ENCODE data around the gene DEFB115.
"Not testable (repeated sequence)": the region's sequence is repeated elsewhere in the genome, so short reads cannot be mapped to it uniquely, and the experiment has no call there.

Gene DEFB115, protein sequence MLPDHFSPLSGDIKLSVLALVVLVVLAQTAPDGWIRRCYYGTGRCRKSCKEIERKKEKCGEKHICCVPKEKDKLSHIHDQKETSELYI

DNA sequence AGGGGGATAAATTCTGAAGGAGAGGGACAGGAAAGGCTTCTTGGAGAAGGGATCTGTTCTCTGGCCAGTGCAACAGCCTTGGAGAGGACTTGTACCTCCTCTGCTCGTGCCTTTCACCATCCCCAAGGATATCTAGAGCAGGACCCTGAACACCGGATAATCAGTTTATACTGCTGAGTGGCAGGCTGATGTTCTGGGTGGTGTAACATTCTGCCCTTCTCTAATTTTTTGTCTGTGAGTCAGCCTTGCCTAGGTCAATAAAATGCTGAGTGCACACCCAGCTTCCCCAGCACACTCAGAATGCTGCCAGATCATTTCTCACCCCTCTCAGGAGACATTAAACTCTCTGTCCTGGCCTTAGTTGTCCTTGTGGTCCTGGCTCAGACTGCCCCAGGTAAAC is at the start of gene DEFB115:
Gene DEFB115 (plus strand): TSS at position 301 of the 400 bp plus-strand sequence. CDS start 0 bp downstream, at position 301.
- no peak for DNase-seq (ENCODE audit: low read depth in 2 of 2, low spot score in 1 of 2)

DNA sequence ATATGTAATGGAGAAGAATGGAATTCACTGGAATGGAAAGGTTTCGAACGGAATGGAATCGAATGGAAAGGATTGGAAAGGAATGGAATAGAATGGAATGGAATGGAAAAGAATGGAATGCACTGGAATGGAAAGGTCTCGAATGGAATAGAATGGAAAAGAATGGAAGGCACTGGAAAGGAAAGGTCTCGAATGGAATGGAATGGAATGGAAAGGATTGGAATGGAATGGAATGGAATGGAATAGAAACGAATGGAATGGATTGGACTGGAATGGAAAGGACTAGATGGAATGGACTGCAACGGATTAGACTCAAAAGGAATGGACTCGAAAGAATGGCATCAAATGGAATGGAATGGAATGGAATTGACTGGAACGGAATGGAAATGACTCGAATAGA is 20.5 kb upstream of the DEFB115 start:
- no peak for DNase-seq (ENCODE audit: low read depth in 2 of 2, low spot score in 1 of 2)

DNA sequence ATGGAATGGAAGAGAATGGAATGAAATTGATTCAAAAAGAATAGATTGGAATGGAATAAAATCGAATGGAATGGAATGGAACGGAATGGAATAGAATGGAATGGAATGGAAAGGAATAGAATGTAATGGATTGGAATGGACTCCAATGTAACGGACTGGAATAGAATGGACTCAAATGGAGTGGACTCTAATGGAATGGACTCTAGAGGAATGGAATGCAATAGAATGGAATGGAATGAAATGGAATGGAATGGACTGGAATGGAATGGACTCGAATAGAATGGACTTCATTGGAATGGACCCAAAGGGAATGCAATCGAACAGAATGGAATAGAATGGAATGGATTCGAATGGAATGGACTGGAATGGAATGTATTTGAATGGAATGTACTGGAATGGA is 19.7 kb upstream of the DEFB115 start:
- DNase-seq (ENCODE audit: low read depth in 2 of 2, low spot score in 1 of 2), result no peak

DNA sequence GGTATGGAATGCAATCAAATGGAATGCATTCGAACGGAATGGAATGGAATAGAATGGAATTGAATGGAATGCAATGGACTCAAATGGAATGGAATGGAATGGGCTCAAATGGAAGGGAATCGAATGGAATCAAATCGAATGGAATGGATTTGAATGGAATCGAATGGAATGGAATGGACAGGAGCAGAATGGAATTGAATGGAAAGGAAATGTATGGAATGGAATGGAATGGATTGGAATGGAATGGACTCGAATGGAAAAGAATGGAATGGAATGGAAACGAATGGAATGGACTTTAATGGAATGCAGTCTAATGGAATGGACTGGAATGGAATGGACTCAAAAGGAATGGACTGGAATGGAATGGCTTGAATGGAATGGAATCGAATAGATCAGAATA is 18.3 kb upstream of the DEFB115 start:
- no peak for DNase-seq (ENCODE audit: low read depth in 2 of 2, low spot score in 1 of 2)

DNA sequence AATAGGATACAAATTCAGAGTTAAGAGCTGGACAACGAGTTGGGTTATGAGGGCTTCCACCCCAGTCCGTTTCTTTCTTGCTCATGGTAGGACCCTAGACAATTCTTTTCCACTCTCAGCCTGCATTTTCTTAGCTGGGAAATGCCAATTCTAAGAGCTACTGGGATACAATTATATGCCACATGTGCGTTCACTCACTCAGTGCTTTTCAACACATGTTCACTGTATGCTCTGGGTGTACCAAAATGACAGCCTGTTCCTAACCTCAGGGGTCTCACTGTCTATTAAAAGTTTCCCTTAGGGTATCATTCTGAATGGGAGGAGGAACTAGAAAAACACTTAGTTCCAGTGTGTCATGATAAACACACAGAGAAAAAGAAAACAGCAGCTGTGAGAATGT is 505 bp upstream of the DEFB115 start:
- no peak for DNase-seq (ENCODE audit: low read depth in 2 of 2, low spot score in 1 of 2)

DNA sequence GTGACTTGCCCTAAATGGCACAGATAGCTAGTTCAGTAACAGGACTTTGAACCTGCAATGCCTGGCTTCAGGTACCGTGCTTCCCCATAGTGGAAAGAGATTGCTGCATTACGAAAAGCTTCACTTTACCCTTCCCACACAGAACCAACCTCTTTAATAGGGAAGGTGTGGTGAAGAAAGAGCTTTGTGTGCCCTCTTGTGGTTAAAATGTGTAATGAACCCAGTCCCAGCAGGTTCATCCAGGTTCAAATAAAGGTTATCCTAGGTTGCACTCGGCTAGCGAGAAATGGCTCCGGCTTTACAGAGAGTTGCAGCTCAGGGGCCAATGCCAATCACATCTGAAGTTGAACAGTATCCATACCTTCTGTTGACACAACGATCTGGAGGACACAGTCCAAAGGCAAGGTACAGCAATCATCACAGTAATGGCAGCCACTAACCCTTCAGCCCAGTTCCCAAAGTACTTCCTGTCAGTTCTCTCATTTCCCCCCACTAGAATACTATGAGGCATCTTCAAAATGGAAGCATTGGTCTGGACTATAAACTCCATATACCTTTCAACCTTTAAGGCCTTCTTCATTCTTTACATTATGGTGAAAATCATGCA is 3.0 kb downstream of the DEFB115 start:
- no peak for DNase-seq (ENCODE audit: low read depth in 2 of 2, low spot score in 1 of 2)

DNA sequence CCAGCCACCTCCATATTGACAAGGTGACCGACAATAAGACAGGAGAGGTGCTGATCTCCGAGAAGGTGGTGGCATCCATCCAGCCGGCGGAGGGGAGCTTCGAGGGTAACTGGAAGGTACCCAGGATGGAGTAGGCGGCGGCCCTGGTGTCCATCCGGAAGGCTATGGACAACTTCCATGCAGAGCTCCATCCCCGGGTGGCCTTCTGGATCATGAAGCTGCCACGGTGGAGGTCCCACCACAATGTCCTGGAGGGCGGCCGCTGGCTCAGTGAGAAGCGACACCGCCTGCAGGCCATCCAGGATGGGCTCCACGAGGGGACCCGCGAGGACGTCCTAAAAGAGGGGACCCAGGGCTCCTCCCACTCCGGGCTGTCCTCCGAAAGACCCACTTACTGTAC is 17.0 kb downstream of the DEFB115 start:
- DNase-seq (ENCODE audit: low read depth in 2 of 2, low spot score in 1 of 2), result no peak

DNA sequence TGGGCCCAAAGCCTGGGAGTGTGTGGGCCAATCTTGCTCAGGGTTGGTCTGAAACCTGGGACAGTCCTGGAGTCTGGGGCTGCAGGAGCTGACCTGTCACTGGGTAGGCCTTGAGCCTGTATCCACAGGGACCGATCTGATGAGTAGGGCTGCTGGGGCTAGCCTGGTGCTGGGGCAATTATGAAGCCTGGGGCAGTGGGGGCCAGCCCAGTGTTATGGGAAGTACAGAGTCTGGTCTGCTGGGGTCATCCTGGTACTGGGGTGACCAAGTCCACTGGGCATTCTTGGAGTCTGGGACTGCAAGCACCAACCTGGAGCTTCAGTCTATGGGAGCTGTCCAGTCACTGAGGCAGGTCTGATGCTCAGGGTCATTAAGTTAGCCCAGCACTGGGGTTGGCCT is 20.7 kb downstream of the DEFB115 start:
- no peak for DNase-seq (ENCODE audit: low read depth in 2 of 2, low spot score in 1 of 2)

DNA sequence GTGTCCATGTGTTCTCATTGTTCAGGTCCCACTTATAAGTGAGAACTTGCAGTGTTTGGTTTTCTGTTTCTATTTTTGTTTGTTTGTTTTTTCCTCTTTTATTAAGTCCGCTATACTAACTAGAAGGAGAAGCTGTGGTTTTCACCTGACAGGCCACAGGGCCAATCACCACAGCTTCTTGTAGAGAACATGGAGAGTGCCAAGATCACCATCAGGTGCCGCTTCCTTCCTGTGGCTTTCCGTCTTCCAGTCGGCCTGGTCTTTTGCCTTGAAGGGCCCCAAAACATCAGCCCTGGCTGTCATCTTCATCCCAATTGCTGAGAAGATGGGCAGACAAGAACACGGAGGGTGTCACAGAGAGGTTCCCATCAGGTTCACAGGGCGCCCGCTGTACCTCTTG is 27.5 kb downstream of the DEFB115 start:
- DNase-seq (ENCODE audit: low read depth in 2 of 2, low spot score in 1 of 2), result not testable (repeated sequence)

DNA sequence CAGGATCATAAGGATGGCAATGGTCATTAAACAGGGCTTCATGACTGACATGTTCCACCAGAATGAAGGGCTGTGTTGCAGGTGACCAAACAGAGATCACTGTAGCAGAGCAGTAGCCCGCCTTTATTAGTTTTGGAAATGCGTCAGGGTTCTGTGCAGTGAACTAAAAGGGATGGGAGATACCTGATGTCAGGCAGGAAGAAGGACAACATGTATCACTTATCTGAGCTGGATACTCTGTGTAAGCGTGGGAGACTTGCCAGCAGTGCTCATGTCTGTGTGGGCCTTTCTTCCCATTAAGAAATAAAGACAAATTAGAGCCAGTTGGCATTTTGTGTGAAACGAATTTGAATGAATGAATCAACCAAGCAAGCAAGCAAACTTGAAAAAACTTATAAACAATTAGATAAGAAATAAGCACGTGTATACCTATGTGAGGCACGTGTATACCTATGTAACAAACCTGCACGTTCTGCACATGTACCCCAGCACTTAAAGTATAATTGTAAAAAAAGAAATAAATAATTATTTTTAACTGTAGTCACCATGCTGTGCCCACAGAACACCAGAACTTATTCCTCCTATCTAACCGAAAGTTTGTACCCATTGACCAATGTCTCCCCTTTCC is 51.2 kb downstream of the DEFB115 start, which contains the start of gene DEFB116:
Gene DEFB116 (minus strand): TSS at position 51 of the 628 bp plus-strand sequence. CDS start 0 bp downstream, at position 51.
- DNase-seq (ENCODE audit: low read depth in 2 of 2, low spot score in 1 of 2), result no peak
